HL-60 (cell line): ENCODE results near the gene LAMTOR1.
"Not testable (repeated sequence)": the region's sequence is repeated elsewhere in the genome, so short reads cannot be mapped to it uniquely, and the experiment has no call there.

Experiments used
- DNase-seq, 2 experiments: peaks; one replicate each; pipeline ENCODE4 v3.0.0-alpha.2; 2010 to 2020; ENCODE audit warnings: low read depth in 1 of 2, low spot score in 1 of 2
- H3K27ac ChIP-seq: fragments of 250-450 bp; sonication (Bioruptor Pico); replicated peaks from 2 replicates; pipeline ENCODE4 v1.5.1; 2020; ENCODE audit warnings: mild to moderate bottlenecking, moderate library complexity
- H3K27me3 ChIP-seq: fragments of 250-450 bp; sonication (Bioruptor Pico); 2 replicates; pipeline ENCODE4 v1.5.1; 2021; ENCODE audit warnings: mild to moderate bottlenecking, moderate library complexity; ENCODE audit not compliant: insufficient read depth, poor library complexity, severe bottlenecking
- H3K4me3 ChIP-seq: replicated peaks from 2 replicates; pipeline ENCODE4 v1.5.1; 2011; ENCODE audit warnings: mild to moderate bottlenecking, control low read depth, low read length; ENCODE audit not compliant: insufficient read depth
- CTCF ChIP-seq: IDR thresholded peaks from one replicate; pipeline ENCODE4 v1.5.1; 2011; ENCODE audit warnings: low read length, control low read depth, inconsistent platforms; ENCODE audit not compliant: insufficient read depth
- GABPA ChIP-seq: IDR thresholded peaks from 2 replicates; pipeline ENCODE4 v1.6.1; 2012; ENCODE audit warnings: low read depth
- POLR2AphosphoS5 ChIP-seq: IDR thresholded peaks from 2 replicates; pipeline ENCODE4 v1.6.1; 2012; ENCODE audit warnings: low read depth
- REST ChIP-seq: IDR thresholded peaks from 2 replicates; pipeline ENCODE4 v1.6.1; 2012; ENCODE audit warnings: low read depth; ENCODE audit not compliant: insufficient replicate concordance
- SPI1 ChIP-seq: IDR thresholded peaks from 2 replicates; pipeline ENCODE4 v1.6.1; 2012; ENCODE audit warnings: low read depth, mild to moderate bottlenecking, borderline replicate concordance

The LAMTOR1 gene

DNA sequence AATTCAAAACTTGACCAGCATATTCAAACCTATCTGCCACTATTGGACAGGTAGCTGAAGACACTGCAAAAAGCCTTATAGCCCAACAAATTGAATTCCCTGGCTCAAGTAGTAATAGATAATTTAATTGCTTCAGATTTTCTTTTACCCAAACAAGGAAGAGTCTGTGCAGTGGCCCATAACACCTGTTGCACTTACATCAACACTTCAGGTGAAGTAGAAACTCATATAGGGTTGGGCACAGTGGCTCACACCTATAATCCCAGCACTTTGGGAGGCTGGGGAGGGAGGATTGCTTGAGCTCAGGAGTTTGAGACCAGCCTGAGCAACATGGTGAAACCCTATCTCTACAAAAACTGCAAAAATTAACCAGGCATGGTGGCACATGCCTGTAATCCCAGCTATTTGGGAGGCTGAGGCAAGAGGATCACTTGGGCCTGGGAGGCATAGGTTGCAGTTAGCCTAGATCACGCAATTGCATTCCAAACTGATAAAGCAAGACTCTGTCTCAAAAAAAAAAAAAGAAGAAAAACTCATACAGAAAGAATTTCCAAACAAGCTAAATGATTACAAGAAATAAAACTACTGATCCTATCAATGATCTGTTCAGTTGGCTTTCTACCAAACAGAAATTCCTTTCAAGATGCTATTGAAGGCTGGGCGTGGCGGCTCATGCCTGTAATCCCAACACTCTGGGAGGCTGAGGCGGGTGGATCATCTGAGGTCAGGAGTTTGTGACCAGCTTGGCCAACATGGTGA, 41.9 kb upstream of the LAMTOR1 start:
- TF ChIP-seq GABPA (no peak), REST (no peak)
- no peak for DNase-seq
- H3K27me3 ChIP-seq, result no peaks in the 10 kb centered on the region
- H3K27ac ChIP-seq, result no peak overlapping the region
- H3K4me3 ChIP-seq, result no peak overlapping the region

GRCh38 chr11:72142543-72142942, 39.4 kb upstream of the LAMTOR1 start:
- DNase-seq, H3K27ac ChIP-seq, H3K27me3 ChIP-seq, H3K4me3 ChIP-seq: not testable (repeated sequence)

DNA sequence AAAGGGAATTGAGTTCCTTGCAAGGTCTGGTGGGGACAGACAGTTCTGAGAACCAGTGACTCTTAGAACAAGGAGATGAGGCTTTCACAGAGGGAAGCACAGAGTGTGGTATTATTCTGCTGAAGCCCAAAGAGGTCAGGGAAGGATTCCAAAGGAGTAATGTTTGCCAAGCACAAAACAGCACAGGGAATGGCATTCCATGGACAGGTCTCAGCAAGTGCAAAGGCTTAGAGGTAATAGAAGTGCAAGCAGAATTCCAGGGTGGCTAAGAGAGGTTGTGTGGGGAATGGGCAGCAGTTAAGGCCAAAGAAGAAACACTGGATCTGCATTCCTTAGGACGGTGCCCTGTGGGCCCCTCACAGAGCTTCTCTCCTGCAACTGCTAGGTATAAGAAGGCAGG, 39.0 kb upstream of the LAMTOR1 start:
- not testable (repeated sequence) for H3K27ac ChIP-seq, H3K4me3 ChIP-seq, H3K27me3 ChIP-seq, DNase-seq

GRCh38 chr11:72141066-72141465, 38.0 kb upstream of the LAMTOR1 start:
- H3K27me3 ChIP-seq, result no peaks in the 10 kb centered on the region
- DNase-seq, result no peak
- no peak for TF ChIP-seq REST
- no peak for TF ChIP-seq CTCF
- TF ChIP-seq GABPA, result no peak
- no peak for TF ChIP-seq POLR2AphosphoS5
- no peak overlapping the region for H3K4me3 ChIP-seq
- H3K27ac ChIP-seq, result no peak overlapping the region

- TF ChIP-seq GABPA, result no peak
- no peak for TF ChIP-seq SPI1
- TF ChIP-seq REST, result no peak
- TF ChIP-seq POLR2AphosphoS5, result no peak
- DNase-seq, result no peak
- Histone ChIP-seq H3K27ac (no peak overlapping the region), H3K27me3 (no peaks in the 10 kb centered on the region), H3K4me3 (no peak overlapping the region)
Measured at GRCh38 chr11:72140661-72141060, 37.6 kb upstream of the LAMTOR1 start.
